ENCODE results near the gene PDE4B. TPM values are rescaled to one million over a fixed set of nuclear protein-coding genes. Genes with fewer than 3 reads are reported as not detected.
A peak's percentile ranks its signal among the peaks of the same experiment; 100 is the strongest.

The PDE4B gene
- total RNA-seq, 2 donors from 2014 or later, result 1.6 to 12.2 TPM

DNA sequence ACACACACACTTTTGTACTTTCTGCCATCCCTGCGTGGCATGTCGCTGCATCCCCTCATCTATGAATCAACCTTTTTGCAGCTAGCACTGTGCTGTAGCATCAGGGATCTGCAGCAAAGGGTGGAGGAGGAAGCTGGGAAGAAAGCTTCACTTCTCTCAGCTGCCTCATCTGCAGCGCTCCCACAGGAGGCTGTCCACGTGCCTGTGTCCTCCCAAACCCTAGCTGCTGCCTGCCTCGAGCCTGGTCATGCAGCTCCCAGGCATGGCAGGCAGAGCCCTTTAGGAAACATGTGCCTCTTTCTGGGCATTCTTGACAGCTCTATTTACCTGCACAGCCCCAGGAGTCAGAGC, 479.2 kb downstream of the PDE4B start:
- TF ChIP-seq POLR2A (IDR thresholded peaks at IDR 0.05), result no peak
- TF ChIP-seq, protein P1, sequence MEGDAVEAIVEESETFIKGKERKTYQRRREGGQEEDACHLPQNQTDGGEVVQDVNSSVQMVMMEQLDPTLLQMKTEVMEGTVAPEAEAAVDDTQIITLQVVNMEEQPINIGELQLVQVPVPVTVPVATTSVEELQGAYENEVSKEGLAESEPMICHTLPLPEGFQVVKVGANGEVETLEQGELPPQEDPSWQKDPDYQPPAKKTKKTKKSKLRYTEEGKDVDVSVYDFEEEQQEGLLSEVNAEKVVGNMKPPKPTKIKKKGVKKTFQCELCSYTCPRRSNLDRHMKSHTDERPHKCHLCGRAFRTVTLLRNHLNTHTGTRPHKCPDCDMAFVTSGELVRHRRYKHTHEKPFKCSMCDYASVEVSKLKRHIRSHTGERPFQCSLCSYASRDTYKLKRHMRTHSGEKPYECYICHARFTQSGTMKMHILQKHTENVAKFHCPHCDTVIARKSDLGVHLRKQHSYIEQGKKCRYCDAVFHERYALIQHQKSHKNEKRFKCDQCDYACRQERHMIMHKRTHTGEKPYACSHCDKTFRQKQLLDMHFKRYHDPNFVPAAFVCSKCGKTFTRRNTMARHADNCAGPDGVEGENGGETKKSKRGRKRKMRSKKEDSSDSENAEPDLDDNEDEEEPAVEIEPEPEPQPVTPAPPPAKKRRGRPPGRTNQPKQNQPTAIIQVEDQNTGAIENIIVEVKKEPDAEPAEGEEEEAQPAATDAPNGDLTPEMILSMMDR (IDR thresholded peaks at IDR 0.05), result no peak
- intact Hi-C loops (cut with DNase I), result no loop called here
- no peak overlapping the region for H3K4me3 ChIP-seq

GRCh38 chr1:66273656-66274055, 481.0 kb downstream of the PDE4B start:
- H3K36me3 ChIP-seq (replicated peaks in 1 of 2; ENCODE audit: insufficient read depth in 1 of 2, low read depth in 2 of 2), result no peaks in the 10 kb centered on the region
- 73 to 74% methylated on average over 2 of the region's 2 CpGs for WGBS, 2 donors
- peaks cover 13% of the 10 kb centered on the region for H3K4me1 ChIP-seq
- no peak overlapping the region for H3K4me3 ChIP-seq
- DNase-seq (no peak), ATAC-seq (no peak)
- H3K27ac ChIP-seq, result no peak overlapping the region
- no peaks in the 10 kb centered on the region for H3K9me3 ChIP-seq
- TF ChIP-seq, protein P1 (IDR thresholded peaks at IDR 0.05), result no peak
- TF ChIP-seq POLR2A (IDR thresholded peaks at IDR 0.05), result no peak
- intact Hi-C loops (cut with DNase I), result no loop called here
- H3K27me3 ChIP-seq, result no peaks in the 10 kb centered on the region

More for the DNA sequence above, 479.2 kb downstream of the PDE4B start:
- Histone ChIP-seq H3K27ac (peak overlapping the region; percentile 18 to 70 (median 63)), H3K9me3 (no peaks in the 10 kb centered on the region), H3K4me1 (peaks cover 7% of the 10 kb centered on the region), H3K36me3 (replicated peaks in 1 of 2; ENCODE audit: insufficient read depth in 1 of 2, low read depth in 2 of 2) (no peaks in the 10 kb centered on the region), H3K27me3 (no peaks in the 10 kb centered on the region)
- 8 to 10% methylated on average over 5 of the region's 5 CpGs for WGBS, 2 donors
- ATAC-seq (peak; percentile 31), DNase-seq (peak in 3 of 4 donors; percentile 22 to 38 (median 31))

GRCh38 chr1:66274634-66275033, 481.9 kb downstream of the PDE4B start:
- intact Hi-C loops (cut with DNase I), result no loop called here
- H3K27ac ChIP-seq, result no peak overlapping the region
- WGBS, 2 donors, result 21 to 27% methylated on average over 1 of the region's 1 CpG

DNA sequence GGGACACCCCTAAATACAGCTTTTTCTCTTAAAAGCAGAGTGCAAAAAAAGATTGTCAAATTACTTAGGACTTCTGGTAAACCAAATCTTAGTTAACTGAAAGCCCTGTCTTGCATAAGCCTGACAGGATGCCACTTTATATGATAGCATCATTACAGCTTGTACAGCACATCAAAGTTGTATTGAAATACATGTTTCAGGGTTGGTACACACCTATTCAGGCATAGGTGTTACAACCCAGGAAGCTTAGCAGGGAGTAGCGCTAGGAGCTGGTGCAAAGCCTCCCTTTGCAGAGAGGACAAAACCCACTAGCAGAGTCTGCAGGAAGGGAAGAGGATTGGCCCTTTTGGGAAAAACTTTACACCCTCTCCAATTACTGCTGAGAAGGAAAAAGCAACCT, 482.4 kb downstream of the PDE4B start:
- no peak for ATAC-seq
- TF ChIP-seq POLR2A (IDR thresholded peaks at IDR 0.05), result no peak
- TF ChIP-seq, protein P1 (IDR thresholded peaks at IDR 0.05), result no peak
- intact Hi-C loops (cut with DNase I), result no loop called here
- Histone ChIP-seq H3K27ac (peak overlapping the region in 1 of 4 donors; percentile 7), H3K4me1 (peaks cover 14% of the 10 kb centered on the region), H3K9me3 (no peaks in the 10 kb centered on the region), H3K36me3 (replicated peaks in 1 of 2; ENCODE audit: insufficient read depth in 1 of 2, low read depth in 2 of 2) (no peaks in the 10 kb centered on the region), H3K4me3 (no peak overlapping the region), H3K27me3 (no peaks in the 10 kb centered on the region)
- no peak for DNase-seq
- 86 to 93% methylated on average over 1 of the region's 1 CpG for WGBS, 2 donors

More at GRCh38 chr1:66274634-66275033, 481.9 kb downstream of the PDE4B start:
- Histone ChIP-seq H3K4me1 (peaks cover 14% of the 10 kb centered on the region), H3K27me3 (no peaks in the 10 kb centered on the region), H3K36me3 (replicated peaks in 1 of 2; ENCODE audit: insufficient read depth in 1 of 2, low read depth in 2 of 2) (no peaks in the 10 kb centered on the region), H3K9me3 (no peaks in the 10 kb centered on the region), H3K4me3 (no peak overlapping the region)
- TF ChIP-seq, protein P1 (IDR thresholded peaks at IDR 0.05), result no peak
- TF ChIP-seq POLR2A (IDR thresholded peaks at IDR 0.05), result no peak
- no peak for DNase-seq
- no peak for ATAC-seq

DNA sequence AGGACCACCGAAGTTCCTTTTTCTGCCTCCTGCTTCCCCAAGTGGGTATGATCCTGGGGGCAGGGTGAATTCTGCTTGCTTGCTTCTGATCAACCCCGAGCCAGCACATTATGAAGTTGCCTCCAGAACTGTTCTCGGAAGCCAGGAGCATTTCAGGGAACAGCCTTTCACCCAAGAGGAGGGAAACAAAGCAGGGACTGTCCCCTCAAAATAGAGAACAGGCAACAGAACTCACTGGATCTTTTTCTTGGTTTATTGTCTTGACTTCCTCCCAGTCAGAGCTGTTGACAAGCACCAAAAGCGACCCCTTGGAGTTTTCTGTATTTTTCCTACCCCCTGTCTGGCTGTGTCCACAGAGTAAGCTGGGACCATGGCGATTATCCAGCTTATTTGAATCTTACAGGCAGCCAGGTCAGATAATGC, 482.9 kb downstream of the PDE4B start:
- H3K4me1 ChIP-seq, result peaks cover 14% of the 10 kb centered on the region

More for the DNA sequence above, 482.9 kb downstream of the PDE4B start:
- intact Hi-C loops (cut with DNase I), result no loop called here
- Histone ChIP-seq H3K27me3 (no peaks in the 10 kb centered on the region), H3K4me3 (no peak overlapping the region), H3K36me3 (replicated peaks in 1 of 2; ENCODE audit: insufficient read depth in 1 of 2, low read depth in 2 of 2) (no peaks in the 10 kb centered on the region), H3K27ac (peak overlapping the region in 1 of 4 donors; percentile 15), H3K9me3 (no peaks in the 10 kb centered on the region)
- peak in 1 of 4 donors; percentile 46 for DNase-seq
- TF ChIP-seq, protein P1 (IDR thresholded peaks at IDR 0.05), result no peak
- TF ChIP-seq POLR2A (IDR thresholded peaks at IDR 0.05), result no peak
- WGBS, 2 donors, result 33 to 44% methylated on average over 5 of the region's 5 CpGs
- ATAC-seq, result no peak

Measured in body of pancreas (tissue), 4 donors.